HFF-Myc (cell line): ENCODE results near the gene ADCYAP1R1.

Experiments
- DNase-seq: peaks from one replicate; pipeline ENCODE4 v3.0.0-alpha.2; 2011; ENCODE audit warnings: low read depth; ENCODE audit errors: extremely low read depth
- H3K4me3 ChIP-seq: replicated peaks from 2 replicates; pipeline ENCODE4 v1.5.1; 2011; ENCODE audit warnings: low read depth, mild to moderate bottlenecking, control low read depth, low read length
- CTCF ChIP-seq: IDR thresholded peaks from 2 replicates; pipeline ENCODE4 v1.5.1; 2012; ENCODE audit warnings: mild to moderate bottlenecking, low read depth, low read length, control low read depth; ENCODE audit errors: missing control alignments

The ADCYAP1R1 gene

GRCh38 chr7:31014826-31015225 is 37.3 kb upstream of the ADCYAP1R1 start:
- H3K4me3 ChIP-seq = no peak overlapping the region
- TF ChIP-seq CTCF = no peak
- no peak for DNase-seq

DNA sequence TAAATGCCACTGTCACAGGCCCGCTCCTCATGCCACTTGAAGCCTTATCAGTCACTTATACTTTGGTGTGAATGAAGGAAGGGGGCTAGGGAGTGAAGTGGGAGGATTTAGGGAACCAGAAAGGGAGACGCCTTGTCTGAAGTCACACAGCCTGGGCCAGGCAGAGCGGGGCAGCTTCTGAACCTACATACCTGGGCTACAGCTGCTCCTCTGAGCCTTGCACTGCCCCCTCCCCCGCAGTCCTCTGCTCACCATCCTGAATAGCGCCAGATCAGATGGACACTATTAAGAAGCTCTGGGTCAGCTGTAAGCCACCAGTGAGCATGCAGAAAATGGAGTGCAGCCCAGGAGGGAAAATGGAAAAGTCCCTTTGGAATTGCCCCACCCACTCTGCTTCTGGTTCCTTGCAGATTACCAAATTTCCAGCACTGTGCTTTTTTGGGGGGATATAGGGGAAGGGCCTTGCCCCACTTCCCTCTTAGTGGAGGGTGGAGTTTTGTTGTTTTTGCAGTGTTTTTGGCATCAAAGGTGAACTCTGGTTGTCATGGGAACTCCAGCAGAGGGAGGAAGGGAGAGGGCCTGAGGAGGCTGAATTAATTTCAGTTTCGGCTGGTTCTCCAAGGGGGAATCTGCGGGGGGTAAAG is 35.0 kb upstream of the ADCYAP1R1 start:
- TF ChIP-seq CTCF = no peak
- DNase-seq = no peak
- H3K4me3 ChIP-seq = no peak overlapping the region

DNA sequence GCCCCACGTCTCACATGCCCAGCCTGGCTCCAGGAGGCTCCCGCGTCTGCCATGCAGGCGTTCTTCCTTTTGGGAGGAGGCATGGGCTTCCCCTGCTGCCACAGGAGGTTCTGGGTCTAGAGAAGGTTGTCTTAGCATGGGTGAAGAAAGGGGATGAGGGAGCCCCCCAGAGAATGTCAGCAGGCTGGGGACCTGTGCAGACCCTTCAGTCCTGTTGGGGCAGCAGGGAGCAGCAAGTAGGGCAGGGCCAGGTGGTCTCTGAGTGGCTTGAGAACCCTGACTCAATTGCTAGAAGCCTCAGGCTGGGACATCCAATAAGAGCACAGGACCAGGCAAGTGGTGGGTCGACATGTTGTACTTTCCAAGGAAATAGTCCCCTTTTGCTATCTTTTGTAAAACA is 34.4 kb upstream of the ADCYAP1R1 start:
- DNase-seq = no peak
- no peak overlapping the region for H3K4me3 ChIP-seq
- no peak for TF ChIP-seq CTCF

DNA sequence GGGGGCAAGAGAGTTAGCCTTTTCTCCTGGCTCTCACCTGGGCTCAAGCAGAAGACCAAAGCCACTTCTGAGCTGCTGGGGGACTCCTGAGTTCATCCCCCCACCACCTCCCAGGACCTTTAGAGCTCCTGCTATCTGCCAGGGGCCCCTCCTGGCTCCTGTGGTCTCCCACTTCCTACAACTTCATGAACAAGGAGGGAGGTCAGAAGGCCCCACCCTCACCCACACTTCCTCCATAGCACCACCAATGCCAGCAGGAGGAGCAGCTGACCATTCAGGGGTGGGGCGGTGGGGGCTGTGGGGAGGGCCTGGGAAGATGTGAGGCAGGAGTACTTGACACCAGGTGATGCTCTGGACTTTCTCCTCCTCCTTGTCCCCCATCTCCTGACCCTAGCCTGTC is 32.6 kb upstream of the ADCYAP1R1 start:
- DNase-seq = no peak
- H3K4me3 ChIP-seq = no peak overlapping the region
- TF ChIP-seq CTCF = no peak

DNA sequence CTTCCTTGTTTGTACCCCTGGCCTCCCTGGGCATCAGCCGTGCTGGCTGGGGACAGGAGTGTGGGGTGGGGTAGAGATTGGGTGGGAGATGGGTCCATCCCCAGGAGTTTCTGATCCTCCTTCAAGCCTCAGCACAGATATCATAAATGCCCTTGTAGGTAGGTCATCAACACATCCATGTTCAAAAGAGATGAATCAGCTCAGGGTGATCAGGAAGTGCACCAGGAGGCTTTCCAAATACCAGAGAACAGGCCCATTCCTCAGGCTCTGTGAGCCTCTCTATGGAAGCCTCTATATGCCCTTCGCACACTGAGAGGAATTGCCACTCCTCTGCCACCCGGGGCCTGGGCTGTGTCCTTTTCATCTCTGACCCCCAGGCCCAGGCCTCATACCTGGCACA is 31.9 kb upstream of the ADCYAP1R1 start:
- H3K4me3 ChIP-seq = no peak overlapping the region
- no peak for DNase-seq
- no peak for TF ChIP-seq CTCF

- DNase-seq = no peak
- H3K4me3 ChIP-seq = no peak overlapping the region
- TF ChIP-seq CTCF = no peak
These were observed 31.5 kb upstream of the ADCYAP1R1 start for GRCh38 chr7:31020652-31021051.

- no peak for DNase-seq
- TF ChIP-seq CTCF = no peak
- no peak overlapping the region for H3K4me3 ChIP-seq
These were observed 30.0 kb upstream of the ADCYAP1R1 start for GRCh38 chr7:31022117-31022516.
